NCI-H82 treated with DMSO at 0.1 percent for 48 hours (cell line): Measurements from ENCODE around the gene OR51T1.

ENCODE experiments used
- DNase-seq: peaks from one replicate; lab custom pipeline; 2025; ENCODE audit not compliant: unreplicated experiment; lab: John Stamatoyannopoulos, UW

The OR51T1 gene

DNA sequence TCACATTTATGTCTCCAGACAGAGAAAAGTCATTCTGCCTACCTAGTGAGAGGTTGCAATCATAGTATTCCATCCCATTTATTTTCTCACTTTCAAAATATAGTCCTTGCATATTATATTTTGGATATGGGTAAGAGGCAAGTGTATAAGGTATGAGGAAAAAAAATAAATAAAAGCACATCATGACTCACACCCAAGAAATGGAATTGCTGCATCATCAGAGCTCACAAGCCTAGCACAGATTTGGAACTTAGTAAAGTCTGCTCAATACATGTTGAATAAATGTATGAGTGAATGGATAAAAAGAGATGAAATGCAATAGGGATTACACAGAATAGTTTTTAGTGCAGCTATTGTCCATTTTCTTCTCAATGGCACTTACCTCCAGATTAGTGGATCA is 44.9 kb downstream of the OR51T1 start:
- DNase-seq = no peak
